CD4-positive, alpha-beta T cell treated with Interleukin-6 at 100 ng/mL for 8 hours (primary cell): ENCODE measurements around the gene KCNK2.

Experiments
- DNase-seq: peaks from one replicate; pipeline ENCODE4 v3.0.0-alpha.2; 2020; ENCODE audit warnings: mixed read lengths, low spot score

Gene KCNK2

GRCh38 chr1:215256936-215257679, 174.6 kb downstream of the KCNK2 start:
- no peak for DNase-seq

DNA sequence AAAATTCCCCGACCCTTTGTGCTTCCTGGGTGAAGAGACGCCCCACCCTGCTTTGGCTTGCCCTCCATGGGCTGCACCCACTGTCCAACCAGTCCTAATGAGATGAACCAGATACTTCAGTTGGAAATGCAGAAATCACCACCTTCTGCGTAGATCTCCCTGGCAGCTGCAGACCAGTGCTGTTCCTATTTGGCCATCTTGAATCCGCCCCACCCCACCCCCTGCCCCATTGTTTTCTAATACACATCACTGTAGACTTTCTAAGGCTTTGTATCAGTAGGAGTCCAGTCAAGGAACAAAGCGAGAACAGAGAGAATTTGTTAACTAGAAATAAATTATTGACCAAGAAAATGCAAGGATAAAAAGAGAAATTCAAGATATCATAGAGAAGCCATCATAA, 178.2 kb downstream of the KCNK2 start:
- DNase-seq, result no peak

DNA sequence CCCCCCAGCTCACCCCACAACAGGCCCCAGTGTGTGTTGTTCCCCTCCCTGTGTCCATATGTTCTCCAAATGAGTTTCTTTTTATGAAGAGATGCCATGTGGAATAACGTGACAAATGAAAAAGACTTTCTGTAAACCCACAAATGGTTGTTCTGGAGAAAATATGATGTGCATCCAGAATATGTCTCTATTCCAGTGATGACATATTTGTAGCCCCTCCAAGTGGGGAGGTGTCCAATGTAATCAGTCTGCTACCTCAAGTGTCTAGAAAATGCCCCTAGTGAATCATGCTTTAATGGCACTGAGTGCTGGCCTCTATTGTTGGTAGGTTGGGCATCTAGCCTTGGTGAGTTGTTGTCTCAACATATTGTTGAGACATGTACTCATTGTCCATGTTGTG, 179.6 kb downstream of the KCNK2 start:
- DNase-seq, result no peak

GRCh38 chr1:215263636-215264035, 181.1 kb downstream of the KCNK2 start:
- no peak for DNase-seq

GRCh38 chr1:215264649-215265048, 182.1 kb downstream of the KCNK2 start:
- no peak for DNase-seq

- no peak for DNase-seq
These were observed 185.0 kb downstream of the KCNK2 start for GRCh38 chr1:215267495-215267894.

DNA sequence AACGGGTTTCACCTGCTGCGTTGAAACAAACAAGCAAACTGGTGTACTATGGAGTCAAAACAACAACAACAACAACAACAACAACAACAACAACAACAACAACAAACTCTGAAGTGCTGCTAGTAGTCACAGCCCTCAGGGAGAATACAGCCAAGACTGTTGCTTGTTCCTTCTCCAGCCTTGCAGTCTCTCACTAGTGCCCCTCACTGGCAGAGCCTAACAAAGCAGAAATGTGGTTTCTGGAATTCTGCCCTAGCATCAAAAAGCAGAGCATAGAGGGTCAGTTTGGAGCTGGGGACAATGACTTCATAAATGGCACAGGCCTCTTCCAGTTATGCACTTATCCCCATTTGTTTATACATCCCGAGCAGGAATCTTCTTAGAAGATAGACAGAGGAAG, 187.4 kb downstream of the KCNK2 start:
- DNase-seq, result no peak

DNA sequence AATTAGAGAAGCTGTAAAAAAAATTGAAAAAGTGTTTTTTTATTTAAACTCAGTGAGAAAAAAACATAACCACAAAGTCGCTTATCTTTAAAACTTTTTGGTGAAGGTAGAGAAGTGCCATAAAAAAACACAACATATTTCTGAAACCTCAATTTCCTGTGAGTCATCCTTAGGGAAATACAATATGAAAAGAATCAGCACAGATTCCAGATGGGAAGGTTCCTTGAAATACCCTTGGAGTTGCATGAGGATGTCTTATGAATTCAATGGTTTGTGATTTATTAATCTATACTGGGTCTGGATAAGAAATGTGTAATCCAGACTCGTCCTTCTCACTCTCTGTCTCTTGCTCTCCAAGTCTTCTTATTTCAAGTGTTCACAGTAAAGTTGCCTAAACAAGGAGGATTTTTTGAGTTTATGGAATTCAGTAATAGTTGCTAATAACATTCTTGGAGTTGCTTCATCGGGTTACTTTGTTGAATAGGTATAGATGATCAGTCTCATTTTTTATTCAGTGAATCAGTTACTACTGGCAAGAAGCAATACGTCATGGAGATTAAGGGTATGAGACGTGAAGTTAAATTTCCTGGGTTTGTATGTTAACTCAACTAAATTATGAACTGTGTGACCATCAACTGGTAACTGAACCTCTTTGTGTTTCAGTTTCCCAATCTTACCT, 191.4 kb downstream of the KCNK2 start:
- no peak for DNase-seq

GRCh38 chr1:215276582-215276981, 194.0 kb downstream of the KCNK2 start:
- DNase-seq, result no peak

DNA sequence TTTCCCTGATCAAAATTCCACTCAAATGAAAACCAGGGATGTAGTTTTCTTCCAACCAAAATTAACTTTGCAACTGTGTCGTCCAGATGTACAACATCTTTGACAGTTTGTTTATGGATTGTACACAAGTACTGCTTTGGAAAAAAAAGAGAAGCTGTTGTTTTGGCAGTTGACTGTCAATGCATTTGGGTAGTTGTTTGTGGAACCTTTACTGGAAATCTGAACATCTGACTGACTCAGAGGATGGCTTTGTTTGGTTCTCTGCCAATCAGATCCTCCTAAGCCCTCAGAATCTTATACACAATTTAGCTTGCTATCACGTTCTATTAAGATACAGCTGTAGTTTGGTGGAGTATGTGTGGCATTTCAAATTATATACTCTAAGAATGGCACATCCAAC, 195.0 kb downstream of the KCNK2 start:
- DNase-seq, result no peak

- DNase-seq, result no peak
These were observed 197.1 kb downstream of the KCNK2 start for GRCh38 chr1:215279682-215280081.

DNA sequence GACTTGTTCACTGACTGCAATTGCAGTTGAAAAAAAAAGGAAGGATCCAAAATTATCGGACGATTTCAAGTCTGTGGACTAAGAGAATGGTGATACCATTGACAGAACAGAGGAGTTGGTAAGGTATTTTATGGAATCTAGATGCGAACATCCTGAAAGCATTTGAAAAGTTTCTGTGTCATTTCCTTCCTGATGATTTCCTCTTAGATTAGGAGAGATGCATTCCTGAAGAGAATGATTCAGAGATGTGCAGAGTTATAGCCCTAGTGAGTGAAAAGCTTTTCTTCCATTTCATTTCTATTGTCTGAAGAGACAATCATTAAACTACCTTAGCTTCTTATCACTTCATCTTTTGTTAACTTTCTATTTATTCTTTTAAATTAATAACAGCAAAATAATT, 200.0 kb downstream of the KCNK2 start:
- no peak for DNase-seq

- DNase-seq, result no peak
These were observed 202.7 kb downstream of the KCNK2 start for GRCh38 chr1:215285013-215285800.
